ENCODE measurements around the gene ATG16L2.

ATG16L2 gene

DNA sequence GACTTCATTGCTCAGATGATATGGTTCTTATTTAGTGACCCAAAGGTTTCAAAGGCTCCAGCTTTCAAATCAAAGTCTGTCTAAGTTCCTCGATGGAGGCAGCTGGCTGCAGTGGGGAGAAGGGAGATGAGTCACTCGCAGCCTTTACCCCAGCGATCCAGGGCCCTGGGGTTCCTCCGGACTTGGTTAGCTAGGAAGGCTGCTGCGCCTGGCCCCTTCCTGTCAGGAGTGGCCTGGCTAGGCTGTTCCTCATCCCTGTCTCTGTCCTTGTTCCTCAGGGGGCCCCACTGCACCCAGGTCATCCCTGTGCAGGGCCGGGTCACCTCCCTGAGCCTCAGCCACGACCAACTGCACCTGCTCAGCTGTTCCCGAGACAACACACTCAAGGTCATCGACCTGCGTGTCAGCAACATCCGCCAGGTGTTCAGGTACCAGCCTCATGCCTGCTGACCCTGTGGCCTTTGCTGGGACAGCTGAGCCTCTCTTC is 13.9 kb downstream of the ATG16L2 start:
- peak; percentile 42 for DNase-seq (ENCODE audit: low read depth)
- no peak overlapping the region for H3K4me3 ChIP-seq (ENCODE audit: low read length)
- TF ChIP-seq CTCF (conservative IDR thresholded peaks at IDR 0.05; ENCODE audit: low read length) = no peak

- H3K4me3 ChIP-seq (ENCODE audit: low read length) = no peak overlapping the region
- TF ChIP-seq CTCF (conservative IDR thresholded peaks at IDR 0.05; ENCODE audit: low read length) = no peak
- DNase-seq (ENCODE audit: low read depth) = no peak
These were observed 14.5 kb downstream of the ATG16L2 start for GRCh38 chr11:72828692-72829101.

DNA sequence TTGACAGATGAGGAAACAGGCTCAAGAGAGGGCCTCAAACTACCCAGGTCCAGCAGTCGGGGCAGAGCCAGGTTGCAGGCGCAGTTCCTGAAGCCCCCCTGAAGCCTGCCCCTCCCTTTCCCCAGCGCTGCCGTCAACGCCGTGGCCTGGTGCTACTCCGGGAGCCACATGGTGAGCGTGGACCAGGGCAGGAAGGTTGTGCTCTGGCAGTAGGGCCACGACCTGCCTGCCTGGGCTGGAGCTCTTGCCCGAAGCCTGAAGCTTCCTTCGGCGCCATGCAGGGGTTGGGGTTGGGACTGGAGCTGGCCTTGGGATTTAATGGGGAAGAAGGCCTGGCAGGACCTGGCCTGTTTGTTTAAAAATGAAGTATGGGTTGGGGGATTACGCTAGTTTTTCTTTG is 15.0 kb downstream of the ATG16L2 start:
- DNase-seq (ENCODE audit: low read depth) = no peak
- no peak overlapping the region for H3K4me3 ChIP-seq (ENCODE audit: low read length)
- TF ChIP-seq CTCF (conservative IDR thresholded peaks at IDR 0.05; ENCODE audit: low read length) = no peak

GRCh38 chr11:72829884-72830533 is 15.8 kb downstream of the ATG16L2 start:
- no peak overlapping the region for H3K4me3 ChIP-seq (ENCODE audit: low read length)
- DNase-seq (ENCODE audit: low read depth) = no peak
- TF ChIP-seq CTCF (conservative IDR thresholded peaks at IDR 0.05; ENCODE audit: low read length) = no peak

GRCh38 chr11:72831521-72832300 is 17.5 kb downstream of the ATG16L2 start:
- H3K4me3 ChIP-seq (ENCODE audit: low read length) = no peak overlapping the region
- peak; percentile 97 for TF ChIP-seq CTCF (conservative IDR thresholded peaks at IDR 0.05; ENCODE audit: low read length)
- DNase-seq (ENCODE audit: low read depth) = peak; percentile 74

DNA sequence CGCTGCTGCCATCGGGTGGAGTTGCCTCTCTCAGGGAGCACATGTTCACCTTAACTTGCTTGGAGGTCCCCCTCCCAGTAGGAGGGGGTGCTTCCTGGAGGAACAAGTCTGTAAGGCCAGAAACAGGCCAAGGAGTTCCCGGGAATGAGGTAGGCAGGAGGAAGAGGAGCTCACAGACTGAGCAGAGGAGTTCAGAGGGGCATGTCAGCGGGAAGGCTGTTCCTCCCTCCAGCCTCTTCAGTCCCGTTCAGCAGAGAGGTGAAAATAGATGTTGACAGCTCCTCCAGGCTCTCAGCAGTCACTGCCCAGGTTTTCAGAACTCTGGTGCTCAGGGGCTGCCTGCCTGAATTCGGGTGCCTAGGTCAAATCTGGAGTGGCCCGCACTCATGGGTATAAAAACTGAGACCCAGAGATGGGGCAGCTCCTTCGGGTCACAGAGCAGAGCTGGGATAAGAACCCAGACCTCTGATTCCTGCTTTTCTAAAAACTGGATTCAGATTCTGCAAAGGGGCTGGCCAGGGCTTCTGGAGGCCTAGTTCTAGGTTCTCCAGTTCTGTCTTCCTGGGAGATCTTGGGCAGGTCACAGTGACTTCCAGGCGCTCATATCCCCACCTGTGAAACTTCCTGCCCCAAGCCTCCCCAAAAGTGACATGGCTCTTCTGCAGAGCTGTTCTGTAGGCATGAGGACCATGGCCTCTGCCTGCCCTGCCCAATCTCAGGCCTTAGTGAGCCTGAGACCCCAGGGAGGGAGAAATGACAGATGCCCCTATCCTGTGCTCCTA is 18.3 kb downstream of the ATG16L2 start:
- no peak for DNase-seq (ENCODE audit: low read depth)
- H3K4me3 ChIP-seq (ENCODE audit: low read length) = no peak overlapping the region
- no peak for TF ChIP-seq CTCF (conservative IDR thresholded peaks at IDR 0.05; ENCODE audit: low read length)

Measured in AG10803 (cell line).